T-helper 9 cell (primary cell): Measurements from ENCODE around the gene PLB1.
"Not testable (repeated sequence)": the region's sequence is repeated elsewhere in the genome, so short reads cannot be mapped to it uniquely, and the experiment has no call there.

Source experiments
- DNase-seq: peaks from one replicate; pipeline ENCODE4 v3.0.0-alpha.2; 2020

Gene PLB1

DNA sequence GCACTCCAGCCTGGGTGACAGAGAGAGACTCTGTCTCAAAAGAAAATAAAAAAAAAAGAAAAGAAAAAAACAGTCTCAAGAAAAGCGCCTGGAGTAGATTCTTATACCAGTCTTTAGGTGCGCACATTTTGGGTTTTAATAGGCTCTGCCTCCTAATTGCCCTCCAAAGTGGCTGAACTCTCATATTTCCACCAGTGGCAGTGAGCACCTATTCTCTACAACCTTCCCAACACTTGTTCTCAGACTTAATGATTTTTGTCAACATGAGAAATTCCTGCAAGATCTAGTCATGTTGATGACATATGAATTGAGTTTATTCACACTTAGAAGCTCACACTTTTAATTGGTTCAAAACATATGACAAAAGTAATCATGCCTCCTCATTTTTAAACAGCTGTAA is 39.0 kb downstream of the PLB1 start:
- DNase-seq: no peak

GRCh38 chr2:28538134-28538533 is 42.3 kb downstream of the PLB1 start:
- no peak for DNase-seq

DNA sequence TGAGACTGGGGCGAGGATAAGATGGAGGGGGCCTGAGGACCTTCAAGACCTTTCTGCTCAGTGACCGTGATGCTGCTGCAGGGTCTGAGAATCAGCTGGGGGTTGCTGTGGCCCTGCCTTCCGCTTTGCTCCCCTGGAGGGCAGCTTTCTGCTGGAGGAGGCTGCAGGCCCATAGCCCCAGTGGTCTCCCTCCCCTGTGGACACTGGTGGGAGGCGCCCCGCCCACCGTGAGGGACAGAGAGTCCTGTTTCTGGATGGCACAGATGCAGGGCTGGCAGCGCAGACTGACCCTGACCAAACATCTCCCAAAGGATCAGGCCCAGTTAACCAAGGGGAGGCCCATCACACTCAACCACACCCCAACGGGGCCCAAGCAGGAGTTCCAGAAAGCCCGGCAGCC is 42.8 kb downstream of the PLB1 start:
- no peak for DNase-seq

DNA sequence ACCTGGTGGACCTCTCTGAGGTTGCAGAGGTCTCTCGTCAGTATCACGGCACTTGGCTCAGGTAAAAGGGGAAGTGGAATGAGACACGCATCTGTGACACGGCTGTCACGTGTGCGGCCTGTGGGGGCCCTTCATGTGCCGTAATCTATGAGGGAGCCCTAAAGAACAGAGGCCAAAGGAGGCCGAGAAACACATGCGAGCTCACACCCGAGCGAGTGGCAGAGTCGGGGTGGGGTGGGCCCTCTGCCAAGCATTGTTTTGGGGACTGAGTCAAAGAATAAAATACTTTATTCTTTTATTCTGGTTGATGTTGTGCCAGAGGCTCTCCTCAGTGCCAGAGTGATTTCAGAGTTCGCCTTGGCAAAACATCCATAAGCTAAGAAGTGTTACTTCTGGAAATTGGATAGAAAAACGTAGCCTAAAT is 43.3 kb downstream of the PLB1 start:
- DNase-seq: no peak

DNA sequence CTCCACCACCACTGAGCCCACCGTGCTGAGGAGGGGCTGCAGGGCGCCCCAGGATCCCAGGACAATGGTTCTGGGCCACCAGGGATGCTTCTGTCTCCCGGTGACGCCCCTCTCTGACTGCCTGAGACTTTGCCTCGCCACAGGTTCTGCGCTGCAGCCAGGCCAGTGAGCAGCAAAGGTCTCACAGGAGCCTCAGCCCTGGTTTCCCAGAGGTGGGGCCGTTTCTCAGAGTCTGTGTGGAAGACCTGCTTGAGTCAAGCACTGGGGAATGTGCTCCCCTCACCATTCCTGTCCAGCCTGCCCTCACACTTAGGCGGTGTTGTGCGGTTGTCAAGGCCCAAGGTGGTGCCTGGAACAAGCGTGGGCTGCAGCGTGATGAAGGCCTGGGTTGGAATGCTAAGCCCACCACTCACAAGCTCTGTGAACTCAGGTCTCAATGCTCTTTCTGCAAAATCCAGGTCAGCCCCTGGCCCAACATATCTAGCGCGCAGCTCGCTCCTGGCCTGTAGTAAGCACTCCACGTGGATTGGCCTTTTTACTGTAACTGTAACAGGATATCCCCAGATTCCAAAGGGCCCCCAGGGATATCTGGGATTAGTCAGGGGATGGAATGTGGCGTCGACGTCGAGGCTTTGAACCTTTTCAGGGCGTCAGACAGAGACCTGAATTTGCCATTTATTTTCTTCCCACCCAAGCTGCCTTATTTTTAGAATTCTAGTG is 47.6 kb downstream of the PLB1 start:
- no peak for DNase-seq

DNA sequence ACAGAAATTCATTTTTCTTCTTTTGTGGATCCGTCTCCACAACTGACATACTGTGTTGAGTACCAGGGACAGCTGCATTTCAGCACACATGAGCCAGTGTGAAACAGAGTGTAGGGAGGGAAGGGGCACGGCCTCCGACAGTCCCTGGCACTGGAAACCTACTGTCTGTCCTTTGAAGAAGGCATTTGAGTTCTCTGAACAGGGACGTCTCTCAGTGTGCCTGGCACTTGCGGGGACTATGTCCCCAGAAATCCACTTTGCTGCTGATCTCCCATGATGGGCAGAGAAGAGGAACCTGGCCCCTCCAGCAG is 48.1 kb downstream of the PLB1 start:
- DNase-seq: no peak

DNA sequence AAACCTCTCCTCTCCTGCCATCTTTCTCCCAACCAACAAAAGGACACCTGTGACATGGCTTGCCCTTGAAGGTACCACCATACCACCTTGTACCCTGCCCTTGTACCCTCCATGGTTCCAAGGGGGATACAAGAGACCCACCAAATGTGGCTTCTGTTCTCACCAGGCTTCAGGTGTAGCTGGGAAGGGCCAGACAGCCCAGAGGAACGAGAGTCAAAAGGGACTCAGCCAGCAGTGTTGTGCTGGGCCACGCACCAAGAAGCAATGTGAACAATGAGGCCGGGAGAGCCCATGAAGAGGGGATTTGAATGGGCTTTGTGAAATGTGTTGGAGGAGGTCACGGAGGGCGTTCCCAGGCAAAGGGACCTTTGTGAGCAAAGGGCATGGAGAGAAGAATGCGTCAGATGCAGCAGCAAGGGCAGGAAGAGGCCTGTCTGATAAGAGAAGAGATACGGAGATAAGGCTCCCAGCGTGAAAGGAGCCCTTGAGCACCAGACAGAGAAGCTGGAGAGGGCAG is 48.6 kb downstream of the PLB1 start:
- peak; percentile 15 for DNase-seq

DNA sequence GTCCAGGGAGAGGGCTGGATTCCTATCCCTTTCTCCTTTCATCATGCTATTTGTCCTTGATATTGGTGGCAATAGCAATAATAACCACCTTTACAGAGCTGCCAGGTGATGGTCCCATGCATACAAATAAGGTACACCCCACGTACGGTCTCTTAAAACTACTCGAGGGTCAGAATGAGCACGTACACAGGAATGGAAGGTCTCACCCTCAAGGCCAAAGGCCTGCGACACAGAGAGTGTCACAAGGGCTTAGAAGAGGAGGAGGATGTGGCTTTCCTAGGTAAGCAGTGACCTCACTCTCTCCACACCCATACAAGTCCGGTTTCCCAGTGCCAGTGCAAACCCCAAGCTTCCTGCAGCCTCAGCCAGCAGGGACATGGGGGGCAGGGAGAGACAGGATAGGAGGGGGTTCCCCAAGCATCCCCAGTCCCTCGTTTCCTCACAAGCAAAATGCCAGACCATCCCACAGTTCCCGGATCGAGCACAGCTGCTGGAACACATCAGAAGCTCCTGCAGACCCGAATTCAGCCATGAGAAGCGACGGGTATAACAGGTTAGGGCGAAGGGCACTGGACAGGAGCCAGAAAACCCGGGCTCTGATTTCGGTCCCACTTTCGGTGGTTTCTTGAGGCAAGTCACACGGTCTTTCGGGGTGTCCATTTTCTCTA is 49.2 kb downstream of the PLB1 start:
- DNase-seq: no peak

GRCh38 chr2:28545590-28546200 is 49.8 kb downstream of the PLB1 start:
- DNase-seq: no peak

DNA sequence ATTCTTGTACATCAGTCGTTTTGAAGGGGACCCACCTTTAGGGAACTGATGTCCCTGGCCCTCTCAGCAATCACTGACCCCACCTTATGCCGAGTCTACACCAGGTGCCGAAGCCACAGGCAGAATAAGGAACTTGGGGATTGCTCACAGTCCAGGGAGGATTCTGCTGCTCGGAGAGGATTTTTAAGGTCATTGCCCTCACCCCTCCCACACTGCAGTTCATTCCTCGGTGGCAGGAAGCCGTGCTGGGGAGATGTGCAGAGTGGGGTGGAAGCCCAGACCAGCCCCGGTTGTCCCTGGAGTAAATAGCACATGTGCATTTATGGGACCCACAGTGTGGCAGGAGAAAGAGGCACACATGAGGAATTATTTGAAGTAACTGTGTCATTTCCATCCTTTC is 50.4 kb downstream of the PLB1 start:
- DNase-seq: no peak

DNA sequence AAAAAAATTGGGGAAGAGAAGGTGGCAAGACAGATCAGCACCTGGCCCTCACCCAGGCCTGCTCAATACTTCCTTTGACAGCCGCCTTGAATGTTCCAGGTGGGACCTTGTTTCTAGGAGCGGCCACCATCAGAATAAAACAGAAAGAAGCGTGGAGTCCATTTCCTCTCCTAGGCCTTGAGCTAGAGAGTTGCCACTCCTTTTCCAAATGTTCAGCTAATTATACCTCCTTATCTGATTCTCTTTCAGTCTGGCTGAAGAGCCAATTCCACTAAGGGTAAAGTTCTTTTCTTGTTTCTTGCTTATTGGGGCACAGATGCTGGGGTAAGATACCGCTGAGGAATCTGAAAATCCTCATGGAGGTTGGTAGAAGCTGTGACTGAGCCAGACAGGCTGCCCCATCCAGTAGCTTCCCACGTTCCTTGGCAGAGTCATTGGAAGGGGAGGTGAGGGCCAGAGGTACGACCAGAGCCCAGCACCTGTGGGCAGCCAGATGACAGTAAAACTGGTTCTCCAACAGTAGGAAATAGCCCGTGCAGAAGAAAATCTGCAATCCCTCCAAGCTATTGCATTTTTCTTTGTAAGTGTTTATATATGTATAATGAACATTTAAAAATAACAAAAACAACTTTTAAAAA is 51.5 kb downstream of the PLB1 start:
- no peak for DNase-seq

- DNase-seq: no peak
These were observed 52.2 kb downstream of the PLB1 start for GRCh38 chr2:28547906-28548600.

GRCh38 chr2:28550345-28550744 is 54.5 kb downstream of the PLB1 start:
- not testable (repeated sequence) for DNase-seq

DNA sequence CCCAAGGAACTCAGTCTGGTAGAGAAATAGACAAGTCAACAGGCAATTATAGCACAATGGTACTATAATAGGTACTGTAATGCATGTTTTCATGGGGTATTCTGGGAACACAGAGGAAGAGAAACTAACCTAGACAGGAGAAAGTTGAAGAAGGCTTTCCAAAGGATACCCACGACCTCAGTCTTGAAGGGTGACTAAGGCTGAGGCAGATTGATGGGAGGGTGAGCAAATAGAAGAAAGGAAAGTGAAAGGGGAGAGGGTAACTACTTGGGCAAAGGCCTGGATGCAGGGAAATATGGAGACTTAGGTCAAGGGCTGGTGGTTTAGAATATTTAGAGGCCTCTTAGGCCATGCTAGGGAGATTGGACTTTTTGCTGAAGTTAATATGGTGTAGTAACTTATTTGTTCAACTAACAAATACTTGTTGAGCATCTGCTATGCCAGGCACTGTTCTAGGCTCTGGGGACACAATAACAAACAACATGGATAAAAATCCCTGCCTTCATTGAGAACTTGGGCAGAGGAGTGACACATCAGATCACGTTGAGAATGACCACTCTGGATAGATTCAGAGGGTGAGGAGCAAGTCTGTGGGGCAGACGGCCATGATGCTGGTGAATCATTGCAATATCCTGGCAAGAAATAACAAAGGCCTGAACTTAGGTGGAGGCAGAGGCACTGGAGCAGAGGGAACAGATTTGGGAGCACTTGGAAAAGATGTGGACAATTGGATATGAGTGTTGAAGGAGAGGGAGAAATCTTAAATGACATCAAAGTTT is 56.4 kb downstream of the PLB1 start:
- no peak for DNase-seq

- DNase-seq: no peak
These were observed 60.4 kb downstream of the PLB1 start for GRCh38 chr2:28556303-28556702.

DNA sequence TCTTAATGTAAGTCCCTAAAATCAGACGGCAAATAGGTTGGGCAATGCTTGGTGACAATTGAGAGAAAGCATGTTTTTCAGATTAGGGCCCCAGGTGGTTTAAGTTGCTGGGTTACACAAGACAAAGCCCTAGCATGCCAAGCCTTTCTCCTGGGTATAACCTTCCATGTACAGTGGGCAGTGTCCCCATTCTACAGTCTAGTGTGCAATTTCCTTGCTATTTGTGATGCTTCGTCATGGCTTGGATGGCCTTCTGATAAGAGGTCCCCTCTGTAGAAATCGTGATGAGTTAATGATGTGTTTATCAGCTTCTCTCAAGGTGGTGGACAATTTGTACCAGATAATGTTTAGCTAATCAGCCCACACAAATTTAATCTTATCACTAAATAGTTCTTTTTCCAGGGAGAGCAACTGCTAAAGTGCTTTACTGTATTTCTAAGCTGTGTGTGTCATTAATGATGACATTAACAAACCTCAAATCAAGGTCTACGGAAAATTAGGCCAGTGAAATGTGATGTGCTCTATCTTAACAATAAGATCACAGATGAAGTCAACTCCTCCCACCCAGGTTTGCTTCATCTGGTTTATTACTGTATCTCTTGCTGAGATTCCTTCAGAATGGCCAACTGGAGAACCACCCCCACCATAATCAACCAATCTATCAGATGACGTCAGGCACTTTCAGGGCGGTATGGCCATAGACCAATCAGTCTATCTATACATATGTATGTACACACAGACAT is 61.7 kb downstream of the PLB1 start:
- DNase-seq: no peak

DNA sequence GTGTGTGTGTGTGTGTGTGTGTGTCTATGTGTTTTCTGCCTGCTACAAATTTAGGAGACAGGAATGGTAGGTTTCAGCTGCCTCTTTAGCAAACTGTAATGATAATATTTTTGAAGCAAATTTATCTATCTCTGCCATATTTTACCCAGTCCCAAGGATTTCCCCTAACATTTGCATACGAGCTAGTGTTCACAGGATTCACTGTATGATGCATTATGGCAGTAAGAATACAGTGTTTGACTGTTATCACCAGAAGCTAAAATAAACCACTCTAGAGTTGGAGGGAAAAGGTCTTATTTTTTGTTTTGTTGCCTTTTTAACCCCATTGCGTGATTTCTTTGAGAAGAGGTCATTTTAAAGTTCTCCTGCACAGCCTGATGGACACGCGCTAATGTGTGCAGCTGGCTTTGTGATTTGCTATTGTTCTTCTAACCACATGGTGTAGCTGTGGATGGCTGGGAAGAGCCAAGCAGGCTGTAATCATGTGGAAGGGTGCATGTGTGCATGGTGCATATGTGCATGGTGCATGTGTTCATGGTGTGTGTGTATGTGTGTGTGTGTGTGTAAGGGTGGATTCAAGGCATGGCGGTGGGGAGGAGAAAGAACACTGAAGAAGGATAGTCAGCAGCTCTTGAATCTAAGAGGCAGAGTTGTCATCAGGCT is 62.4 kb downstream of the PLB1 start:
- no peak for DNase-seq

GRCh38 chr2:28558918-28559317 is 63.1 kb downstream of the PLB1 start:
- DNase-seq: no peak

DNA sequence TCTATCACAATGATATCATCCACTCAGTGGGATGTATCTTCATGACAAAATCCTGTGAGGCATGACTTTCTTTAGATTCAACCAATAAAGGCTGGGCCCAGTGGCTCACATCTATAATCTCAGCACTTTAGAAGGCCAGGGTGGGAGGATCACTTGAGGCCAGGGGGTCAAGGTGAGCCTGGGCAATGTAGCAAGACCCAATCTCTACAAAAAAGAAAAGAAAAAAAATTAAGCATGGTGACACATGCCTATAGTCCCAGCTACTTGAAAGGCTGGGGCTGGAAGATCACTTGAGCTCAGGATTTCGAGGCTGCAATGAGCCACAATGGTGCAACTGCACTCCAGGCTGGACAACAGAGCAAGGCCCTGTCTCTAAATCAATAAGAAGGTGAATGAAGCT is 68.0 kb downstream of the PLB1 start:
- no peak for DNase-seq

DNA sequence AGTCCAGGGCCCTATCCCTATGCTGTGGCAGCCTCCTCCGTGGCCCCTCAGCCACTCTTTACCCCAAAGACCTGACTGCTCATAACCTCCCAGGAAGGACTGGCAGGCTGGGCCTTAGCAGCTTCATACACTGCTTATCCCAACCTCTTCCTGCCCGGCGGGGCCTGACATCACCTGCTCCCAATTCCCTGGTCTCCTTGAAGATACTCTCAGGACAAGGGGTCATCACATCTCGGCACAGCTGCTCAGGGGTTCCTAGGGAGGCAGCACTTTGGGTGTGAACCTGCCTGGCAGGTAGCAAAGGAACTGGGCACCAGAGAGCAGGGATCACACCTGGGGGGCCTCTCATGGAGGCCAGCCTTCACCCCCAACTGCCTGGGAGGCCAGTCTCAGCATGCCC is 68.5 kb downstream of the PLB1 start:
- DNase-seq: no peak

GRCh38 chr2:28565033-28565432 is 69.2 kb downstream of the PLB1 start:
- no peak for DNase-seq
